GM18526 (cell line): ENCODE measurements around the gene DCAF6.

Experiments used
- POLR2A ChIP-seq: IDR thresholded peaks from 3 replicates; pipeline ENCODE4 v1.6.1; 2011; ENCODE audit not compliant: insufficient read length; ENCODE audit errors: extremely low read depth

DCAF6 gene

GRCh38 chr1:167936930-167937708 lies 636 bp downstream of the DCAF6 start, which contains the start of gene MPC2:
Gene MPC2, minus strand, starts transcription at chr1:167937072. Its CDS starts 1,231 bp downstream, at chr1:167935841.
- TF ChIP-seq POLR2A, result no peak

GRCh38 chr1:167937709-167938010 lies 1.2 kb downstream of the DCAF6 start:
- TF ChIP-seq POLR2A, result no peak

- no peak for TF ChIP-seq POLR2A
Measured at GRCh38 chr1:167938080-167938636, 1.7 kb downstream of the DCAF6 start.

GRCh38 chr1:167940264-167940663 lies 3.8 kb downstream of the DCAF6 start:
- no peak for TF ChIP-seq POLR2A

GRCh38 chr1:167943541-167943940 lies 7.1 kb downstream of the DCAF6 start:
- TF ChIP-seq POLR2A, result no peak

GRCh38 chr1:167947733-167948132 lies 11.2 kb downstream of the DCAF6 start:
- TF ChIP-seq POLR2A, result no peak

GRCh38 chr1:167949785-167950184 lies 13.3 kb downstream of the DCAF6 start:
- no peak for TF ChIP-seq POLR2A

- TF ChIP-seq POLR2A, result no peak
Measured at GRCh38 chr1:167950569-167950968, 14.1 kb downstream of the DCAF6 start.

GRCh38 chr1:167955915-167956314 lies 19.4 kb downstream of the DCAF6 start:
- TF ChIP-seq POLR2A, result no peak

- TF ChIP-seq POLR2A, result no peak
Measured at GRCh38 chr1:167957710-167958109, 21.2 kb downstream of the DCAF6 start.

GRCh38 chr1:167964646-167965045 lies 28.2 kb downstream of the DCAF6 start:
- no peak for TF ChIP-seq POLR2A

GRCh38 chr1:167966050-167966449 lies 29.6 kb downstream of the DCAF6 start:
- TF ChIP-seq POLR2A, result no peak

GRCh38 chr1:167968569-167968968 lies 32.1 kb downstream of the DCAF6 start:
- no peak for TF ChIP-seq POLR2A

GRCh38 chr1:167973832-167974231 lies 37.3 kb downstream of the DCAF6 start:
- no peak for TF ChIP-seq POLR2A

- no peak for TF ChIP-seq POLR2A
Measured at GRCh38 chr1:167974698-167975097, 38.2 kb downstream of the DCAF6 start.

- no peak for TF ChIP-seq POLR2A
Measured at GRCh38 chr1:167977245-167977644, 40.8 kb downstream of the DCAF6 start.

- no peak for TF ChIP-seq POLR2A
Measured at GRCh38 chr1:167981933-167982332, 45.5 kb downstream of the DCAF6 start.
